GM12864 (cell line): Measurements from ENCODE around the gene PLEKHG5.
A peak's percentile ranks its signal among the peaks of the same experiment; 100 is the strongest.

Experiments
- DNase-seq: peaks from one replicate; pipeline ENCODE4 v3.0.0-alpha.2; 2011; ENCODE audit warnings: low read depth
- H3K4me3 ChIP-seq: 2 replicates; pipeline ENCODE4 v1.5.1; 2011; ENCODE audit warnings: mild to moderate bottlenecking, low read depth, low read length, control low read depth
- CTCF ChIP-seq: IDR thresholded peaks from 2 replicates; pipeline ENCODE4 v1.5.1; 2011; ENCODE audit warnings: low read depth, mild to moderate bottlenecking, moderate library complexity, low read length, control low read depth, inconsistent platforms; ENCODE audit errors: missing control alignments

Gene PLEKHG5

GRCh38 chr1:6424619-6425593 is 66.6 kb downstream of the PLEKHG5 start, which contains the start of gene ESPN:
Gene ESPN, plus strand, starts transcription at chr1:6424776. Its CDS starts 180 bp downstream, at chr1:6424956.
- DNase-seq = no peak
- H3K4me3 ChIP-seq = no peak within 1 kb of the TSS; the same call in 1 of the 2 replicates

GRCh38 chr1:6424000-6424565 is 67.4 kb downstream of the PLEKHG5 start:
- no peak for DNase-seq
- TF ChIP-seq CTCF = no peak
- H3K4me3 ChIP-seq = no peak overlapping the region

More at GRCh38 chr1:6424619-6425593, 66.6 kb downstream of the PLEKHG5 start, which contains the start of gene ESPN:
- no peak for TF ChIP-seq CTCF

- H3K4me3 ChIP-seq = no peak overlapping the region
- TF ChIP-seq CTCF = peak; percentile 92
- DNase-seq = no peak
Observed at GRCh38 chr1:6423321-6423999, 68.0 kb downstream of the PLEKHG5 start.

GRCh38 chr1:6421266-6421665 is 70.2 kb downstream of the PLEKHG5 start:
- no peak for TF ChIP-seq CTCF
- DNase-seq = no peak
- no peak overlapping the region for H3K4me3 ChIP-seq

- TF ChIP-seq CTCF = no peak
- no peak overlapping the region for H3K4me3 ChIP-seq
- no peak for DNase-seq
Observed at GRCh38 chr1:6420454-6421042, 70.9 kb downstream of the PLEKHG5 start.

GRCh38 chr1:6419804-6420453 is 71.5 kb downstream of the PLEKHG5 start, which contains the start of gene HES2:
Gene HES2, minus strand, starts transcription at chr1:6419919. Its CDS starts 99 bp downstream, at chr1:6419820.
- TF ChIP-seq CTCF = no peak
- no peak within 1 kb of the TSS; the same call in 1 of the 2 replicates for H3K4me3 ChIP-seq
- DNase-seq = no peak
